HG02884 (cell line): ENCODE data around the gene HNRNPA1.
"Not testable (repeated sequence)": the region's sequence is repeated elsewhere in the genome, so short reads cannot be mapped to it uniquely, and the experiment has no call there.

Source experiments
- ATAC-seq: cut with Tn5 transposase; IDR thresholded peaks from one replicate; pipeline ENCODE4 v1.9.1; 2021; ENCODE audit warnings: mild to moderate bottlenecking, moderate library complexity; ENCODE audit not compliant: unreplicated experiment

Gene HNRNPA1

GRCh38 chr12:54273981-54274380, 6.5 kb upstream of the HNRNPA1 start:
- ATAC-seq = no peak

- ATAC-seq = no peak
Measured at GRCh38 chr12:54276368-54276767, 4.2 kb upstream of the HNRNPA1 start.

GRCh38 chr12:54277823-54278276, 2.7 kb upstream of the HNRNPA1 start:
- ATAC-seq = no peak

- ATAC-seq = no peak
Measured at GRCh38 chr12:54279227-54279631, 1.3 kb upstream of the HNRNPA1 start.

- peak; percentile 61 for ATAC-seq
Measured at GRCh38 chr12:54279632-54280467, 676 bp upstream of the HNRNPA1 start, which contains the start of gene CBX5. CBX5 (minus strand) TSS chr12:54280122; CDS start chr12:54257650, 22,472 bp downstream.

GRCh38 chr12:54281261-54281638, 724 bp downstream of the HNRNPA1 start:
- not testable (repeated sequence) for ATAC-seq

- not testable (repeated sequence) for ATAC-seq
Measured at GRCh38 chr12:54281694-54282093, 1.2 kb downstream of the HNRNPA1 start.

GRCh38 chr12:54282949-54283593, 2.5 kb downstream of the HNRNPA1 start:
- ATAC-seq = no peak

GRCh38 chr12:54284070-54284780, 3.7 kb downstream of the HNRNPA1 start:
- not testable (repeated sequence) for ATAC-seq

- ATAC-seq = no peak
Measured at GRCh38 chr12:54285150-54286041, 4.9 kb downstream of the HNRNPA1 start.

- no peak for ATAC-seq
Measured at GRCh38 chr12:54286042-54287030, 5.8 kb downstream of the HNRNPA1 start.

GRCh38 chr12:54287261-54288157, 7.0 kb downstream of the HNRNPA1 start:
- no peak for ATAC-seq

GRCh38 chr12:54292083-54292930, 11.8 kb downstream of the HNRNPA1 start:
- no peak for ATAC-seq

GRCh38 chr12:54292931-54293241, 12.4 kb downstream of the HNRNPA1 start:
- no peak for ATAC-seq

GRCh38 chr12:54294152-54294952, 13.8 kb downstream of the HNRNPA1 start:
- no peak for ATAC-seq

- no peak for ATAC-seq
Measured at GRCh38 chr12:54294953-54295566, 14.5 kb downstream of the HNRNPA1 start.
